OCI-LY7 (cell line): ENCODE results near the gene MYH10. TPM values are rescaled to one million over a fixed set of nuclear protein-coding genes. Genes with fewer than 3 reads are reported as not detected.

Source experiments
- BruUV-seq: library from RNA; stranded (reverse); fragments of 400-500 nt; replicated peaks from 2 replicates; lab custom pipeline; 2021; lab: Mats Ljungman, UMichigan
- CTCF ChIA-PET: fragments of 300-600 bp; sonication (Branson Sonifier 250); formaldehyde crosslinking; loops from one replicate; lab custom pipeline; 2022; ENCODE audit warnings: antibody characterized with exemption; ENCODE audit not compliant: unreplicated experiment; lab: Charles Lee
- POLR2A ChIA-PET: fragments of 300-600 bp; sonication (Branson Sonifier 250); formaldehyde crosslinking; loops from one replicate; lab custom pipeline; 2022; ENCODE audit warnings: antibody characterized with exemption; lab: Charles Lee
- DNase-seq: peaks from one replicate; pipeline ENCODE4 v3.0.0-alpha.2; 2015; ENCODE audit warnings: low spot score
- H2AFZ ChIP-seq: fragments of 200-600 bp; sonication (generic), shearing (Covaris generic); 2 replicates; pipeline ENCODE4 v1.6.1; 2014; ENCODE audit warnings: mild to moderate bottlenecking, antibody characterized with exemption, low read length, moderate library complexity
- H3K27ac ChIP-seq: fragments of 200-600 bp; sonication (generic); 2 replicates; pipeline ENCODE4 v1.5.1; 2014; ENCODE audit warnings: mixed run types, low read depth, mild to moderate bottlenecking, moderate library complexity, low read length, inconsistent platforms; ENCODE audit not compliant: poor library complexity, severe bottlenecking
- H3K36me3 ChIP-seq: fragments of 200-600 bp; sonication (generic); 2 replicates; pipeline ENCODE4 v1.6.1; 2014; ENCODE audit warnings: mild to moderate bottlenecking, antibody characterized with exemption, low read length, moderate library complexity, mixed read lengths; ENCODE audit not compliant: insufficient read depth
- H3K4me1 ChIP-seq: fragments of 200-600 bp; sonication (generic); 2 replicates; pipeline ENCODE4 v1.5.1; 2014; ENCODE audit warnings: mild to moderate bottlenecking, low read length; ENCODE audit not compliant: insufficient read depth, poor library complexity, severe bottlenecking
- H3K4me2 ChIP-seq: fragments of 200-600 bp; sonication (generic); 2 replicates; pipeline ENCODE4 v1.6.1; 2014; ENCODE audit warnings: mild to moderate bottlenecking, low read length
- H3K4me3 ChIP-seq: fragments of 200-600 bp; sonication (generic); 2 replicates; pipeline ENCODE4 v1.5.1; 2014; ENCODE audit warnings: mild to moderate bottlenecking, low read depth, low read length; ENCODE audit not compliant: poor library complexity, severe bottlenecking
- H3K79me2 ChIP-seq: fragments of 200-600 bp; sonication (generic); 2 replicates; pipeline ENCODE4 v1.6.1; 2016; ENCODE audit warnings: low read depth, mild to moderate bottlenecking, low read length, moderate library complexity, mixed read lengths; ENCODE audit not compliant: insufficient read depth
- H3K9me2 ChIP-seq: fragments of 200-600 bp; sonication (generic); 2 replicates; pipeline ENCODE4 v1.6.1; 2016; ENCODE audit warnings: mild to moderate bottlenecking, low read length, mixed read lengths; ENCODE audit not compliant: insufficient read depth
- H3K9me3 ChIP-seq: fragments of 200-600 bp; sonication (generic); 2 replicates; pipeline ENCODE4 v1.6.1; 2014; ENCODE audit warnings: mild to moderate bottlenecking, mixed run types, low read length, mixed read lengths
- H4K20me1 ChIP-seq: fragments of 200-600 bp; sonication (generic); 2 replicates; pipeline ENCODE4 v1.6.1; 2014; ENCODE audit warnings: mild to moderate bottlenecking, antibody characterized with exemption, low read length, moderate library complexity, mixed read lengths; ENCODE audit not compliant: insufficient read depth
- CTCF ChIP-seq: fragments of 200-600 bp; sonication (generic); conservative IDR thresholded peaks from 2 replicates; pipeline ENCODE4 v1.5.1; 2014; ENCODE audit warnings: mild to moderate bottlenecking, antibody characterized with exemption, low read length, moderate library complexity, mixed read lengths
- EZH2phosphoT487 ChIP-seq: fragments of 200-600 bp; sonication (generic); IDR thresholded peaks from 2 replicates; pipeline ENCODE4 v1.6.1; 2018; ENCODE audit warnings: low read depth, borderline replicate concordance, mild to moderate bottlenecking, mixed run types, antibody characterized with exemption, low read length, moderate library complexity, mixed read lengths
- intact Hi-C: fragments of 100-400 bp; cut with micrococcal nuclease; formaldehyde crosslinking; loops from one replicate; pipeline ENCODE4 v1.10.0; 2022; ENCODE audit not compliant: unreplicated experiment
- total RNA-seq, 2 experiments: library from RNA; depleted of rRNA in 1 of 2; stranded (reverse); fragments of >200 nt in 1 of 2; shearing (Covaris generic) in 1 of 2; gene quantifications; 2 replicates each; pipeline ENCODE4 v1.2.3, GENCODE V29; 2014 to 2022

Gene MYH10
- total RNA-seq, 2 experiments from 2014 or later: 41.9 to 60.4 TPM

- intact Hi-C loops: no loop called here
- H2AFZ ChIP-seq: no peak overlapping the region
- no peaks in the 10 kb centered on the region for H3K9me2 ChIP-seq
- H3K4me3 ChIP-seq: no peak overlapping the region
- ChIA-PET POLR2A (interaction anchor here (0.9 kb wide), 1 partner anchor 17 kb away, joined by 3 read pairs; no protein-coding TSS in a partner anchor), CTCF (no interaction called here)
- TF ChIP-seq CTCF: no peak
- TF ChIP-seq EZH2phosphoT487: no peak
- H3K4me1 ChIP-seq: no peaks in the 10 kb centered on the region
- no peaks in the 10 kb centered on the region for H3K9me3 ChIP-seq
- H3K36me3 ChIP-seq: peaks cover 91% of the 10 kb centered on the region
- H3K4me2 ChIP-seq: no peak overlapping the region
- no peaks in the 10 kb centered on the region for H3K79me2 ChIP-seq
- no peaks in the 10 kb centered on the region for H4K20me1 ChIP-seq
- BruUV-seq: no TSS peak
- DNase-seq: no peak
- H3K27ac ChIP-seq: no peak overlapping the region
These were observed 154.7 kb downstream of the MYH10 start for GRCh38 chr17:8475781-8476180.

- BruUV-seq: no TSS peak
- CTCF ChIA-PET: no interaction called here
- H4K20me1 ChIP-seq: no peaks in the 10 kb centered on the region
- intact Hi-C loops: no loop called here
- no peak overlapping the region for H3K4me3 ChIP-seq
- H2AFZ ChIP-seq: no peak overlapping the region
- H3K79me2 ChIP-seq: no peaks in the 10 kb centered on the region
- H3K9me2 ChIP-seq: no peaks in the 10 kb centered on the region
- H3K36me3 ChIP-seq: peaks cover 86% of the 10 kb centered on the region
- no peaks in the 10 kb centered on the region for H3K4me1 ChIP-seq
- POLR2A ChIA-PET: no interaction called here
- H3K4me2 ChIP-seq: no peak overlapping the region
- DNase-seq: no peak
- TF ChIP-seq EZH2phosphoT487 (no peak), CTCF (no peak)
- no peak overlapping the region for H3K27ac ChIP-seq
- H3K9me3 ChIP-seq: no peaks in the 10 kb centered on the region
These were observed 155.3 kb downstream of the MYH10 start for GRCh38 chr17:8475227-8475626.

- no peaks in the 10 kb centered on the region for H3K4me1 ChIP-seq
- H3K27ac ChIP-seq: no peak overlapping the region
- ChIA-PET POLR2A (no interaction called here), CTCF (no interaction called here)
- H2AFZ ChIP-seq: no peak overlapping the region
- intact Hi-C loops: no loop called here
- no peaks in the 10 kb centered on the region for H3K79me2 ChIP-seq
- peaks cover 82% of the 10 kb centered on the region for H3K36me3 ChIP-seq
- H3K9me2 ChIP-seq: no peaks in the 10 kb centered on the region
- H3K9me3 ChIP-seq: no peaks in the 10 kb centered on the region
- no peaks in the 10 kb centered on the region for H4K20me1 ChIP-seq
- no peak for DNase-seq
- TF ChIP-seq EZH2phosphoT487: no peak
- no peak for TF ChIP-seq CTCF
- no TSS peak for BruUV-seq
- no peak overlapping the region for H3K4me3 ChIP-seq
- no peak overlapping the region for H3K4me2 ChIP-seq
These were observed 155.7 kb downstream of the MYH10 start for GRCh38 chr17:8474826-8475225.
